GM19372 (cell line): ENCODE measurements around the gene CPB1.

ENCODE experiments used
- ATAC-seq: cut with Tn5 transposase; IDR thresholded peaks from one replicate; pipeline ENCODE4 v1.9.1; 2021; ENCODE audit warnings: mild to moderate bottlenecking, low read depth, moderate library complexity; ENCODE audit not compliant: unreplicated experiment

Gene CPB1

GRCh38 chr3:148879256-148879655 lies 51.6 kb downstream of the CPB1 start:
- ATAC-seq: no peak

DNA sequence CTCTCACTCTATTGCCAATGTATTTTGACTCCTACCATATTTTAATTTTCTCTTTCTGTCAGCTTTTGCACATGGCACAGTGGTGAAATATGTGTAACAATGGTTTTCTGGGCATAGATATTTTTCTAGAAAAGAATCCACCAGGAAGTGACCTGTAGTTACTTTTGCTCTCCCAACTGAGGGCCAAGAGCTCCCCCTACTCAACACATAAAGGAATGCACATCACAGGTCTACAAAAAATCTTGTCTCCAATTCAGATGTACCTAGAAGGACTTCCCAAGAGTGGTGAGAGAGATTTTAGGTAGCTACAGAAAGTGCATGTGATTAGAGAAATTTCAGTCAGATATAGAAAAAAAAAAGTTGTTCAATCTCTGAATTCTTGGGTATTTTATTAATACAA lies 53.1 kb downstream of the CPB1 start:
- ATAC-seq: no peak

- no peak for ATAC-seq
Measured at GRCh38 chr3:148881286-148881685, 53.7 kb downstream of the CPB1 start.

- ATAC-seq: no peak
Measured at GRCh38 chr3:148882288-148882687, 54.7 kb downstream of the CPB1 start.

GRCh38 chr3:148883163-148883562 lies 55.6 kb downstream of the CPB1 start:
- ATAC-seq: no peak

DNA sequence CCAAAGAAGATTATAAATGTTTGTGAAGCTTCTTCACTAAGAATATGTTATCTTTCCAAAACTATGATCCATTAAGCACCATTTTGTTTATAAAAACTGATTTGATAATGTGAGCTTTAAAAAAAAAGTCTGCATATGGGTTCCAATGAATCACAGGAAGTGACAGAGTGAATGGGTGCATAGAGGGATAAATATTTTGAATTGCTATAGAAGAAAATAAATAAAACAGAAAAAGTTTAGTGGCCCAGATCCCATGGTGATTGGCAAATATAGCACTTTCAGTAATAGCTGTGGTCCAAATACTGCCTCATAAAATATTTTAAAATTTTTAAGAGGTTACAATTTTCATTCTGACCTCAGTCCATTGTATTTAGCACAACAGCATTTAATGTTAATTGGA lies 56.6 kb downstream of the CPB1 start:
- ATAC-seq: no peak

DNA sequence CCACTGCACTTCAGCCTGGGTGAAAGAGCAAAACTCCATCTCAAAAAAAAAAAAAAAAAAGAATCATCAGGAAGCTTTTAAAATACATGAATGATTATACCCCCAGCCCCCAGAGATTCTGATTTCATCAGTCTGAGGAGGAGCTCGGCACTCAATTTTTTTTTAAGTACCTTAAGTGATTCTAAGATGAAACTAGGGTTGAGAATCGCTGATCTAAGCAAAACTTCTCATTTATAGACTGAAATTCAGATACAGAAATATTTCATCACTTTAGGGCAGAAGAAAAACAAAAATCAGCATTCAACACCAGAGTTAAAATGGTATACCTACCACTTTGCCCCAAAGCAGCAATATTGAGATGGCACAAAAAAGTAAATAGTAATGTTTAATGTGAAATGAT lies 62.2 kb downstream of the CPB1 start:
- ATAC-seq: no peak

GRCh38 chr3:148896062-148896461 lies 68.5 kb downstream of the CPB1 start:
- no peak for ATAC-seq

- no peak for ATAC-seq
Measured at GRCh38 chr3:148901987-148902791, 74.6 kb downstream of the CPB1 start.

GRCh38 chr3:148903022-148903442 lies 75.4 kb downstream of the CPB1 start:
- ATAC-seq: no peak

- ATAC-seq: no peak
Measured at GRCh38 chr3:148903941-148904340, 76.3 kb downstream of the CPB1 start.

DNA sequence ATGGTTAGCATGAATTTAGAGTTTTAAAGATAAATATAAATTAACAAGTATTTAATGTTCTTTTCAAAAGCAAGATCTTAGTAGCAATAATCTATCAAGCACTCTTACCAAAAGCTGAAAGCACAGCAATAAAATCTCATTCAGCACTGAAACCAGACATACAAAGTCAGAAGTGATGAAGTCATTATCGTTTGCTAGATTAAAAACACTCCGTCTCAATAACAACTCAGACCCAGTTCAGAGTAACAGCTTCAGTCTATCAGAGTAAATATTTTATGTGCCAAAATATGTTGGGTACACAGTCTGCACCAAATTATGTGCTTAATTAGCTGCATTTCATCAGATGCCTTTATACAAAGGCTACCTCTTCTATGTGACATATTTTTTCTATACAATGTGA lies 79.1 kb downstream of the CPB1 start:
- no peak for ATAC-seq
